HEK293 (cell line): ENCODE results near the gene RRM1.

Experiments
- CTCF ChIA-PET: fragments of 350-600 bp; formaldehyde crosslinking; extraction: SDS; loops from one replicate; lab custom pipeline; 2021; ENCODE audit warnings: antibody characterized with exemption; lab: Yijun Ruan, JAX
- POLR2A ChIA-PET: fragments of 300-600 bp; formaldehyde crosslinking; extraction: SDS; loops from one replicate; lab custom pipeline; 2020; ENCODE audit warnings: antibody characterized with exemption, inconsistent platforms; lab: Yijun Ruan, JAX
- H3K27ac ChIP-seq: fragments of 200-500 bp; sonication (Bioruptor generic); 2 replicates; pipeline ENCODE4 v1.5.1; 2014; ENCODE audit warnings: low read depth, low read length, control low read depth, inconsistent platforms; ENCODE audit errors: extremely low read depth
- H3K36me3 ChIP-seq, 2 experiments: fragments of 200-500 bp in 1 of 2; sonication (Bioruptor generic) in 1 of 2; 1 replicate in 1 of 2; 2 replicates in 1 of 2; pipeline ENCODE4 v1.5.1; 2014 to 2017; ENCODE audit warnings: inconsistent platforms in 2 of 2, low read length in 2 of 2; ENCODE audit not compliant: control insufficient read depth in 2 of 2, insufficient read depth in 1 of 2
- H3K4me1 ChIP-seq: fragments of 200-500 bp; sonication (Bioruptor generic); 2 replicates; pipeline ENCODE4 v1.5.1; 2014; ENCODE audit warnings: mild to moderate bottlenecking, low read length, inconsistent platforms; ENCODE audit not compliant: control insufficient read depth, insufficient read depth
- H3K4me3 ChIP-seq: 2 replicates; pipeline ENCODE4 v1.5.1; 2011; ENCODE audit warnings: low read depth, mild to moderate bottlenecking, control low read depth, low read length, moderate library complexity
- H3K9me3 ChIP-seq: fragments of 200-500 bp; sonication (Bioruptor generic); 2 replicates; pipeline ENCODE4 v1.5.1; 2014; ENCODE audit warnings: low read depth, low read length, inconsistent platforms; ENCODE audit not compliant: control insufficient read depth, insufficient read depth
- GLI2 ChIP-seq: fragments of 450-650 bp; formaldehyde crosslinking; IDR thresholded peaks from 2 replicates; pipeline ENCODE4; 2017; ENCODE audit warnings: missing biosample characterization, missing genetic modification characterization, low read depth, borderline replicate concordance
- SALL2 ChIP-seq: fragments of 450-650 bp; formaldehyde crosslinking; IDR thresholded peaks from 2 replicates; pipeline ENCODE4 v1.5.0; 2017; ENCODE audit warnings: missing biosample characterization, mild to moderate bottlenecking, missing genetic modification characterization, borderline replicate concordance
- WT1 ChIP-seq: fragments of 450-650 bp; formaldehyde crosslinking; IDR thresholded peaks from 2 replicates; pipeline ENCODE4 v1.5.1; 2016; ENCODE audit warnings: missing biosample characterization, missing genetic modification characterization
- ZNF184 ChIP-seq: fragments of 450-650 bp; IDR thresholded peaks from 2 replicates; pipeline ENCODE4 v1.5.1; 2018; ENCODE audit warnings: missing biosample characterization, mild to moderate bottlenecking, missing genetic modification characterization
- ZNF366 ChIP-seq: fragments of 450-650 bp; formaldehyde crosslinking; conservative IDR thresholded peaks from 2 replicates; pipeline ENCODE4 v1.5.1; 2016; ENCODE audit warnings: missing biosample characterization, missing genetic modification characterization
- ZNF394 ChIP-seq: fragments of 450-650 bp; formaldehyde crosslinking; IDR thresholded peaks from 2 replicates; pipeline ENCODE4 v1.5.1; 2016; ENCODE audit warnings: missing biosample characterization, missing genetic modification characterization, mild to moderate bottlenecking, moderate library complexity, borderline replicate concordance
- ZNF514 ChIP-seq: fragments of 450-650 bp; formaldehyde crosslinking; IDR thresholded peaks from 2 replicates; pipeline ENCODE4 v1.5.1; 2016; ENCODE audit warnings: missing biosample characterization, missing genetic modification characterization
- ZNF530 ChIP-seq: fragments of 450-650 bp; formaldehyde crosslinking; IDR thresholded peaks from 2 replicates; pipeline ENCODE4 v1.5.1; 2016; ENCODE audit warnings: low read depth, missing biosample characterization, missing genetic modification characterization
- ZNF600 ChIP-seq: fragments of 450-650 bp; formaldehyde crosslinking; IDR thresholded peaks from 2 replicates; pipeline ENCODE4 v1.5.1; 2016; ENCODE audit warnings: missing biosample characterization, missing genetic modification characterization
- ZNF645 ChIP-seq: fragments of 450-650 bp; formaldehyde crosslinking; IDR thresholded peaks from 2 replicates; pipeline ENCODE4; 2016; ENCODE audit warnings: missing biosample characterization, missing genetic modification characterization
- ZNF677 ChIP-seq: fragments of 450-650 bp; IDR thresholded peaks from 2 replicates; pipeline ENCODE4 v1.5.0; 2018; ENCODE audit warnings: missing biosample characterization, mild to moderate bottlenecking, missing genetic modification characterization, moderate library complexity
- ZSCAN4 ChIP-seq: fragments of 450-650 bp; formaldehyde crosslinking; IDR thresholded peaks from 2 replicates; pipeline ENCODE4 v1.5.1; 2017; ENCODE audit warnings: missing biosample characterization, missing genetic modification characterization
- TF ChIP-seq, protein P1 (sequence below): sonication (generic); formaldehyde crosslinking; IDR thresholded peaks from 2 replicates; pipeline ENCODE4 v1.8.1; 2022; ENCODE audit warnings: mild to moderate bottlenecking, moderate library complexity, missing genetic modification reagents
- TF ChIP-seq, protein P2 (sequence below): fragments of 450-650 bp; formaldehyde crosslinking; IDR thresholded peaks from 2 replicates; pipeline ENCODE4 v1.5.1; 2017; ENCODE audit warnings: missing biosample characterization, missing genetic modification characterization
- TF ChIP-seq, protein P3 (sequence below): fragments of 450-650 bp; formaldehyde crosslinking; IDR thresholded peaks from 2 replicates; pipeline ENCODE4 v1.5.1; 2016; ENCODE audit warnings: missing biosample characterization, missing genetic modification characterization
- TF ChIP-seq, protein P4 (sequence below): fragments of 450-650 bp; IDR thresholded peaks from 2 replicates; pipeline ENCODE4 v1.5.1; 2018; ENCODE audit warnings: missing biosample characterization, mild to moderate bottlenecking, missing genetic modification characterization

Gene RRM1

DNA sequence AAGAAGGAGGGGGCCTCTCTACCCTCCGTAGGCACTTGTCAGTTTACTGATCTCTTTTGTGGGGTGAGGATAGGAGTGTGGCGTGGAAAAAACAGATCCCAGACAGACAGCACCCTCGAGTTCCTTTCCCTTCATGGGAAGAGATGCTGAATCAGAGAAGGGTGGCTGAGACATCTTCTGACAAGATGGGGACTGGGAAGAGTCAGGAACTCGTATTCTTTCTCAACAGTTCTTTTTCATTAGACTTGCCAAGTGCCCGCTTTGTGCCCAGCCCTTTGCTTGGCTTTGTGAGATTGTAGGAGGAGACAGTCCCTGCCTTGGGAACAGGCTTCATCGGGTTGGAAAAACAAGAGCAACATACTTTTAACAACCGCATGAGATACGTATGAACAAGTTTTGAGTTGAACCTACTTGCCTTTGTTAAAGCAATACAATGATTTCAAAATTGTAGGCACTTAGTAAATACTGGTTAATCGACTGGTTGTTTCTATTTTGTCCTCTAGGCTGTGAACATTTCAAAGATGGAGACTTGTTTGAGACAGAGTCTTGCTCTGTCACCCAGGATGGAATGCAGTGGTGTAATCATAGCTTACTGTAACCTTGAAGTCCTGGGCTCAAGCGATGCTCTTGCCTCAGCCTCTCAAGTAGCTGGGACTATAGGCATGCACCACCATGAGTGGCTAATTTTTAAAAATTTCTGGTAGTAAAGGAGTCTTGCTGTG lies 1.1 kb downstream of the RRM1 start:
- ChIA-PET CTCF (interaction anchor here (1.3 to 1.5 kb wide), 2 partner anchors 10 to 241 kb away, joined by 3 read pairs; partner anchors contain the start of gene STIM1), POLR2A (interaction anchor here (0.9 to 1.0 kb wide), 2 partner anchors 176 to 241 kb away, joined by 3 read pairs; partner anchors contain the start of gene STIM1)
- Histone ChIP-seq H3K36me3 (peaks cover 0 to 35% of the 10 kb centered on the region in 2 experiments; a peak in 1 of 3 replicates), H3K27ac (peak overlapping the region; percentile 85), H3K4me3 (peak overlapping the region; percentile 98), H3K4me1 (peaks cover 4% of the 10 kb centered on the region; the same call in 1 of the 2 replicates), H3K9me3 (no peaks in the 10 kb centered on the region)
- TF ChIP-seq ZNF530 (tag by site-specific recombination) (no peak), ZNF600 (tag by site-specific recombination) (0 out of 2 replicates have a peak, but pooled peaks have one; percentile 28), ZSCAN4 (no peak)
- TF ChIP-seq, protein P1, sequence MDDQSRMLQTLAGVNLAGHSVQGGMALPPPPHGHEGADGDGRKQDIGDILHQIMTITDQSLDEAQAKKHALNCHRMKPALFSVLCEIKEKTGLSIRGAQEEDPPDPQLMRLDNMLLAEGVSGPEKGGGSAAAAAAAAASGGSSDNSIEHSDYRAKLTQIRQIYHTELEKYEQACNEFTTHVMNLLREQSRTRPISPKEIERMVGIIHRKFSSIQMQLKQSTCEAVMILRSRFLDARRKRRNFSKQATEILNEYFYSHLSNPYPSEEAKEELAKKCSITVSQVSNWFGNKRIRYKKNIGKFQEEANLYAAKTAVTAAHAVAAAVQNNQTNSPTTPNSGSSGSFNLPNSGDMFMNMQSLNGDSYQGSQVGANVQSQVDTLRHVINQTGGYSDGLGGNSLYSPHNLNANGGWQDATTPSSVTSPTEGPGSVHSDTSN = no peak

DNA sequence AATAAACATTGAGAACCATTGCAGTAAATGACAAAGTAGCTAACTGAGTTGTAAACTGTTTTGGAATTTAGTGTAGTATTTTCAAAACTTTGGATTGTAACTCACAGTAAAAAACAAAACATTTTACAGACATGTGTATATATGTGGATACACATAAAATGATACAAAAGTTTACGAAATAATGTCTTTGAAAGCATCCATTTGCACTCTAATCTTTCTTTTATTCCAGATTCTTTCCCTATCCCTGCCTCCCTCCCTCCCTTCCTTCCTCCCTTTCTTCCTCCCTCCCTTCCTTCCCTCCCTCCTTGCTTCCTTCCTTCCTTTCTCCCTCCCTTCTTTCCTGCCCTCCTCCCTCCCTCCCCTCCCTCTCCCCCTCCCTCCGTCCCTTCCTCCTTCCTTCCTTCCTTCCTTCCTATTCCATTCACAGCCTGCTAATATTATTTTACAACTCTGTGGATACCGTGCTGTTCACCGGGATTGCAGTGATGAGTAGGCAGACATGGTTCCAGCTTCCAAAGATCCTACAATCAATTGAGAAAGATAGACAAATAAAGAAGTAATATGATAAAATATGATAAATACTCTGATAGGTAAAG lies 3.5 kb downstream of the RRM1 start:
- Histone ChIP-seq H3K4me3 (no peak overlapping the region), H3K4me1 (peaks cover 4% of the 10 kb centered on the region; the same call in 1 of the 2 replicates), H3K36me3 (peaks cover 0 to 42% of the 10 kb centered on the region in 2 experiments), H3K9me3 (no peaks in the 10 kb centered on the region), H3K27ac (no peak overlapping the region)
- TF ChIP-seq, protein P2, sequence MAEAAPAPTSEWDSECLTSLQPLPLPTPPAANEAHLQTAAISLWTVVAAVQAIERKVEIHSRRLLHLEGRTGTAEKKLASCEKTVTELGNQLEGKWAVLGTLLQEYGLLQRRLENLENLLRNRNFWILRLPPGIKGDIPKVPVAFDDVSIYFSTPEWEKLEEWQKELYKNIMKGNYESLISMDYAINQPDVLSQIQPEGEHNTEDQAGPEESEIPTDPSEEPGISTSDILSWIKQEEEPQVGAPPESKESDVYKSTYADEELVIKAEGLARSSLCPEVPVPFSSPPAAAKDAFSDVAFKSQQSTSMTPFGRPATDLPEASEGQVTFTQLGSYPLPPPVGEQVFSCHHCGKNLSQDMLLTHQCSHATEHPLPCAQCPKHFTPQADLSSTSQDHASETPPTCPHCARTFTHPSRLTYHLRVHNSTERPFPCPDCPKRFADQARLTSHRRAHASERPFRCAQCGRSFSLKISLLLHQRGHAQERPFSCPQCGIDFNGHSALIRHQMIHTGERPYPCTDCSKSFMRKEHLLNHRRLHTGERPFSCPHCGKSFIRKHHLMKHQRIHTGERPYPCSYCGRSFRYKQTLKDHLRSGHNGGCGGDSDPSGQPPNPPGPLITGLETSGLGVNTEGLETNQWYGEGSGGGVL (tag by site-specific recombination) = 0 out of 2 replicates have a peak, but pooled peaks have one; percentile 26
- TF ChIP-seq WT1 = peak; percentile 47
- TF ChIP-seq, protein P3, sequence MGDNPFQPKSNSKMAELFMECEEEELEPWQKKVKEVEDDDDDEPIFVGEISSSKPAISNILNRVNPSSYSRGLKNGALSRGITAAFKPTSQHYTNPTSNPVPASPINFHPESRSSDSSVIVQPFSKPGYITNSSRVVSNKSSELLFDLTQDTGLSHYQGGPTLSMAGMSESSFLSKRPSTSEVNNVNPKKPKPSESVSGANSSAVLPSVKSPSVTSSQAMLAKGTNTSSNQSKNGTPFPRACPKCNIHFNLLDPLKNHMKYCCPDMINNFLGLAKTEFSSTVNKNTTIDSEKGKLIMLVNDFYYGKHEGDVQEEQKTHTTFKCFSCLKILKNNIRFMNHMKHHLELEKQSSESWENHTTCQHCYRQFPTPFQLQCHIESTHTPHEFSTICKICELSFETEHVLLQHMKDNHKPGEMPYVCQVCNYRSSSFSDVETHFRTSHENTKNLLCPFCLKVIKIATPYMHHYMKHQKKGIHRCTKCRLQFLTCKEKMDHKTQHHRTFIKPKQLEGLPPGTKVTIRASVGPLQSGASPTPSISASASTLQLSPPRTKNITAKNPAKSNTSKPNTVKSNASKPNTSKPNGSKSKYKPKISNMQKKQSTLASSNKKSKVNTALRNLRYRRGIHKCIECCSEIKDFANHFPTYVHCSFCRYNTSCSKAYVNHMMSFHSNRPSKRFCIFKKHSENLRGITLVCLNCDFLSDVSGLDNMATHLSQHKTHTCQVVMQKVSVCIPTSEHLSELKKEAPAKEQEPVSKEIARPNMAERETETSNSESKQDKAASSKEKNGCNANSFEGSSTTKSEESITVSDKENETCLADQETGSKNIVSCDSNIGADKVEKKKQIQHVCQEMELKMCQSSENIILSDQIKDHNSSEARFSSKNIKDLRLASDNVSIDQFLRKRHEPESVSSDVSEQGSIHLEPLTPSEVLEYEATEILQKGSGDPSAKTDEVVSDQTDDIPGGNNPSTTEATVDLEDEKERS (tag by site-specific recombination) = no peak
- peak; percentile 59 for TF ChIP-seq ZNF366 (tag by site-specific recombination)
- no peak for TF ChIP-seq ZNF184 (tag by site-specific recombination)
- ChIA-PET CTCF (interaction anchor here (0.6 to 1.0 kb wide), 3 partner anchors 25 to 243 kb away, joined by 3 read pairs; no protein-coding TSS in a partner anchor), POLR2A (no interaction called here)

DNA sequence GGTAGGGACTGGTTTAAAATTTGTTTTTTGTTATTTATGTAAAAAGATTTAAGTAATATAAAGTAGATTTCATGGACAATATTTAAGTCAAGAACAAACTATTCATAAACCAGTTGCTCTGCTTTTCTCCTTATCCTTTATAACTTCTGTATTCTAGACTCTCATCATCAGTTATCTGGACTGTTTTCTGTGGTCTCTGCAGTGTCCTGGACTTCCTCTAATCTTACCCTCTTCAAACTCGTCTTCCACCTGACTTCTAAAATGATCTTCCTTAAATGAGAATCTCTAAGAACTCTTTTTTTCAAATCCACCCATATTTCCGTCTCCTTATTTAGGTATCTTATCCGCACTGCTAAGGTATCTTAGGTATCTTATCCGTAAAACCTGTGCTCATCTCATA lies 8.1 kb downstream of the RRM1 start:
- CTCF ChIA-PET = no interaction called here
- no peaks in the 10 kb centered on the region for H3K9me3 ChIP-seq
- no peak overlapping the region for H3K27ac ChIP-seq
- H3K4me3 ChIP-seq = no peak overlapping the region
- POLR2A ChIA-PET = no interaction called here
- H3K4me1 ChIP-seq = peaks cover under 1% of the 10 kb centered on the region; the same call in 1 of the 2 replicates
- H3K36me3 ChIP-seq = peaks cover 14 to 73% of the 10 kb centered on the region in 2 experiments
- TF ChIP-seq ZNF514 (no peak), GLI2 (no peak), SALL2 (tag by site-specific recombination) (no peak), ZNF677 (tag by site-specific recombination) (no peak), ZNF394 (no peak), ZNF645 (tag by site-specific recombination) (no peak)
- TF ChIP-seq, protein P4, sequence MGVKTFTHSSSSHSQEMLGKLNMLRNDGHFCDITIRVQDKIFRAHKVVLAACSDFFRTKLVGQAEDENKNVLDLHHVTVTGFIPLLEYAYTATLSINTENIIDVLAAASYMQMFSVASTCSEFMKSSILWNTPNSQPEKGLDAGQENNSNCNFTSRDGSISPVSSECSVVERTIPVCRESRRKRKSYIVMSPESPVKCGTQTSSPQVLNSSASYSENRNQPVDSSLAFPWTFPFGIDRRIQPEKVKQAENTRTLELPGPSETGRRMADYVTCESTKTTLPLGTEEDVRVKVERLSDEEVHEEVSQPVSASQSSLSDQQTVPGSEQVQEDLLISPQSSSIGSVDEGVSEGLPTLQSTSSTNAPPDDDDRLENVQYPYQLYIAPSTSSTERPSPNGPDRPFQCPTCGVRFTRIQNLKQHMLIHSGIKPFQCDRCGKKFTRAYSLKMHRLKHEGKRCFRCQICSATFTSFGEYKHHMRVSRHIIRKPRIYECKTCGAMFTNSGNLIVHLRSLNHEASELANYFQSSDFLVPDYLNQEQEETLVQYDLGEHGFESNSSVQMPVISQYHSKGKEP (tag by site-specific recombination) = no peak
